AG10803 (cell line): ENCODE results near the gene FRAS1.

Experiments used
- DNase-seq: peaks from one replicate; pipeline ENCODE4 v3.0.0; 2010; ENCODE audit warnings: low read depth
- H3K4me3 ChIP-seq: 2 replicates; pipeline ENCODE4 v1.5.1; 2011; ENCODE audit warnings: mild to moderate bottlenecking, low read length, control low read depth
- TF ChIP-seq, protein P1 (sequence below): conservative IDR thresholded peaks from 2 replicates; pipeline ENCODE4 v1.5.1; 2011; ENCODE audit warnings: mild to moderate bottlenecking, low read length, control low read depth, inconsistent platforms

The FRAS1 gene

DNA sequence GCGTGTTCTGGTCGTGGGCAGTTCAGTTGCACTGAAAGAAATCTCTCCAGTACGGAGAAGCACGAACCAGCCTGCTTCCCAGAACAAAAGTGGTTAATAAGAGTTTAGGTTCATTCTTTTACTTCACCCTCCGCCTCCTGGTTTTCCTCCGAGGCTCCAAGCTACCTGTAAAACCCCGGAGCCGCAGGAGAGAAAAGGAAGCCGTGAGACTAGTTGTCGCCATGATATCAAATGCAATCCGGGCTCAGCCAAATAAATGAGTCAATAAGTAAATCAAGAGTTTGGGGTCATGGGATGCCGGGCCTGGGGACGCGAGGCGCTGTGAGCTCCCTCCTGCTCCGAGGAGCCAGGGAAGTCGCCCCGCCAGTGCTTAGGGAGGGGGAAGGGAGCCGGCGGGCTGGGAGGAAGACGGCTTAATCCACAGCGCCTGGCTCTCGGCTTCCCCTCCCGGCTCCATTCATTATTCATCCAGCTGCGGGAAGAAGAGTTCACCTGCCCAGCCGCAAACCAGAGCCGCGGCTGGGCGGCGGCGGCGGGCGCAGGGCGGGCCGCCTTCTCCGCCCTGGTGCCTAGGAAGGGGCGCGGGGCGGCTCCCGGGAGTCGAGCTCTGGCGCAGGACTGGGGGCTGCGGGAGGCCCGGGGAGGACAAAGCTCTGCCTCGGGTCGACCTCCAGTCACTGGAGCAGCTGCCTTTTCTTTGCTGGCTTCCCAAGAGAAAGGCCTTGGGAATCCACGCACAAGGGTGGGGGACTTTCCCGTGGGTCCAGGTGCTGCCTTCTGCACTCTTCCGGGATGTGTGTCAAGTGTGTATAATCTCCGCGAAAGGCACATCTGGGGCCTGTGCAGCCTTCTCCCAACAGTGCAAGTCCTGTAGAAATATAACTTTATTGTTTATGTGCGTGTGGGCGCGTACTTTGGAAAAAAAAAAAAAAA is 1.7 kb downstream of the FRAS1 start:
- TF ChIP-seq, protein P1, sequence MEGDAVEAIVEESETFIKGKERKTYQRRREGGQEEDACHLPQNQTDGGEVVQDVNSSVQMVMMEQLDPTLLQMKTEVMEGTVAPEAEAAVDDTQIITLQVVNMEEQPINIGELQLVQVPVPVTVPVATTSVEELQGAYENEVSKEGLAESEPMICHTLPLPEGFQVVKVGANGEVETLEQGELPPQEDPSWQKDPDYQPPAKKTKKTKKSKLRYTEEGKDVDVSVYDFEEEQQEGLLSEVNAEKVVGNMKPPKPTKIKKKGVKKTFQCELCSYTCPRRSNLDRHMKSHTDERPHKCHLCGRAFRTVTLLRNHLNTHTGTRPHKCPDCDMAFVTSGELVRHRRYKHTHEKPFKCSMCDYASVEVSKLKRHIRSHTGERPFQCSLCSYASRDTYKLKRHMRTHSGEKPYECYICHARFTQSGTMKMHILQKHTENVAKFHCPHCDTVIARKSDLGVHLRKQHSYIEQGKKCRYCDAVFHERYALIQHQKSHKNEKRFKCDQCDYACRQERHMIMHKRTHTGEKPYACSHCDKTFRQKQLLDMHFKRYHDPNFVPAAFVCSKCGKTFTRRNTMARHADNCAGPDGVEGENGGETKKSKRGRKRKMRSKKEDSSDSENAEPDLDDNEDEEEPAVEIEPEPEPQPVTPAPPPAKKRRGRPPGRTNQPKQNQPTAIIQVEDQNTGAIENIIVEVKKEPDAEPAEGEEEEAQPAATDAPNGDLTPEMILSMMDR, result no peak
- peak overlapping the region; percentile 76 for H3K4me3 ChIP-seq
- peak; percentile 27 for DNase-seq

DNA sequence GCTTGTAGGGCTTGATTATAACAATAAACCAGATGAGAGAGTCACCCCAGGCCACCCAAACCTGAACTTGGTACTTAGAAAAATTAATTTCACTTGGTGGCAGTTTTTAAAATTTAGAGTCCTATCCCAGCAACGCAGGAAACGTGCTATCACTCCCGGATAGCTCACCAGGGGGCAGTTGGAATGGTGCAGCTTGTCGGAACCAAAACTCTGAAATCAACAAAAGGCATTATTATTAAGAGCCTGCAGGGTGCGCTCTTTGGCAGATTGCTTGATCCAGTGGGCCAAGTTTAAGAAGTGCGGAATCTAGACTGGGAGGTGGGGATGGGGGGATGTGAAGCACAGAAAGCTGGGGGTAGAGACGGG is 2.4 kb downstream of the FRAS1 start:
- TF ChIP-seq, protein P1, result peak; percentile 80
- DNase-seq, result peak; percentile 85
- H3K4me3 ChIP-seq, result peak overlapping the region; percentile 76

DNA sequence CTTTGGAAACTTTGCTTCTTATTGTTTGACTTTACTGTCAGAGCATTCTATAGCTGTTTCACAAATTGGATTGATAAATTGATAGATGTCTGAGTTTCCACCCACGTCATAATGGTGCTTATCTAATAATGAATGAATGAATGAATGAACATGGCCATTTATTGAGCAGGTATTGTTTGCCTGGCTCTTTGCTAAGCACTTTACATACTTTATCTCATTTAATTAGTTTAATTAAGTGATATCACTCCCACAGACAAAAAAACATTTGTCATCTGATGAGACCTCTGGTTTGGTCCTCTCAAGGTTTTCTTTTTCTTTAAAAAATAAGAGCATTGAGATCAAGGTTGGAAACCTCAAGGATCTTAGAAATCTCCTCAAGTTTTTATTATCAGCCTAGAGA is 2.8 kb downstream of the FRAS1 start:
- H3K4me3 ChIP-seq, result no peak overlapping the region
- DNase-seq, result no peak
- TF ChIP-seq, protein P1, result no peak

- TF ChIP-seq, protein P1, result no peak
- DNase-seq, result no peak
- H3K4me3 ChIP-seq, result no peak overlapping the region
Observed at GRCh38 chr4:78061939-78062570, 4.9 kb downstream of the FRAS1 start.

- no peak overlapping the region for H3K4me3 ChIP-seq
- DNase-seq, result no peak
- TF ChIP-seq, protein P1, result no peak
Observed at GRCh38 chr4:78065508-78066192, 8.5 kb downstream of the FRAS1 start.

DNA sequence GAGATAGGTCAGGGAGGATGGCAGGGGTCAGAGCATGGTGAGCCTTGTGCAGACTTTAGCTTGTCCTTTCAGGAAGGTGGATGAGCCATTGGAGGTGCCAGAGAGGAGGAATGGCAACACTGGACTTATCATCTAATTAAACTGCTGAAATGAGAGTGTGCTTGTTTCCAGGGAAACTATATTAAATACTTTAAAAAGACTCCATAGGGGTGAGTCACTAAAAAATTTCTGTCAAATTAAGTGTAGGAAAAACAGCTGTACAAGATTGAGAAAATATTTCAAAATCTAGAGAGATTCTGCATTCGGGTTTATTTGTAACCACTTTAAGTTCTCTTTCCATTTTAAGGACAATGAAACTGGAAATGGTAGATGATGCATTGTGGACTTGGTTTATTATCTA is 11.4 kb downstream of the FRAS1 start:
- TF ChIP-seq, protein P1, result 0 out of 2 replicates have a peak, but pooled peaks have one; percentile 0
- DNase-seq, result peak; percentile 42
- no peak overlapping the region for H3K4me3 ChIP-seq
